Gastrocnemius medialis (tissue), 4 donors: ENCODE results near the gene PPP6R2. TPM values are rescaled to one million over a fixed set of nuclear protein-coding genes. Genes with fewer than 3 reads are reported as not detected.
"Not testable (repeated sequence)": the region's sequence is repeated elsewhere in the genome, so short reads cannot be mapped to it uniquely, and the experiment has no call there.

Experiments used
- ATAC-seq, 2 donors: fragments of 150-250 bp; one replicate each; pipeline ENCODE4 v1.9.1; 2016
- DNase-seq, 2 donors: peaks; one replicate each; pipeline ENCODE4 v3.0.0-alpha.2; 2019
- H3K27ac ChIP-seq, 4 donors: fragments of 200-600 bp; sonication (generic); 1 replicate in 1 of 4; 2 replicates in 3 of 4; pipeline ENCODE4 v1.5.1; 2016 to 2018; ENCODE audit warnings: mild to moderate bottlenecking in 2 of 4, moderate library complexity in 1 of 4
- H3K27me3 ChIP-seq, 3 donors: fragments of 200-600 bp; sonication (generic) in 2 of 3; 1 replicate in 1 of 3; 2 replicates in 2 of 3; pipeline versions ENCODE4 v1.5.1 to v1.6.0; 2016 to 2019; ENCODE audit warnings: mild to moderate bottlenecking in 1 of 3, moderate library complexity in 1 of 3
- H3K36me3 ChIP-seq, 2 donors: fragments of 200-600 bp; sonication (generic) in 1 of 2; one replicate each; pipeline ENCODE4 v1.5.1; 2017 to 2018
- H3K4me1 ChIP-seq, 2 donors: fragments of 200-600 bp; sonication (generic) in 1 of 2; one replicate each; pipeline ENCODE4 v1.5.1; 2016 to 2017; ENCODE audit warnings: mild to moderate bottlenecking in 2 of 2
- H3K4me3 ChIP-seq, 4 donors: fragments of 200-600 bp; sonication (generic) in 3 of 4; 1 replicate in 1 of 4; 2 replicates in 3 of 4; pipeline ENCODE4 v1.5.1; 2016 to 2019; ENCODE audit warnings: mild to moderate bottlenecking in 2 of 4
- H3K9me3 ChIP-seq, 3 donors: fragments of 200-600 bp; sonication (generic) in 2 of 3; 1 replicate in 1 of 3; 2 replicates in 2 of 3; pipeline ENCODE4 v1.5.1; 2016 to 2019
- POLR2A ChIP-seq, 2 donors: fragments of 450-650 bp; IDR thresholded peaks; one replicate each; pipeline ENCODE4 v1.6.1; 2017; ENCODE audit warnings: antibody characterized with exemption in 2 of 2, mild to moderate bottlenecking in 2 of 2, moderate library complexity in 2 of 2
- in situ Hi-C, 4 donors: fragments of 200-750 bp; cut with MboI; loops; one replicate each; pipeline versions ENCODE4 v1.15.0 to v1.8.0; 2017; ENCODE audit warnings: low sequenced_read_pairs in 4 of 4
- intact Hi-C: fragments of 100-400 bp; cut with DNase I; formaldehyde crosslinking; loops from one replicate; pipeline ENCODE4 v1.15.1; 2023; ENCODE audit warnings: low total_unique reads
- total RNA-seq, 4 donors: library from RNA; depleted of rRNA; stranded (reverse); fragments of >200 nt; gene quantifications; one replicate each; pipeline versions ENCODE4 v1.1.0 to v1.2.3, GENCODE V29; 2016
- TF ChIP-seq, protein P1 (sequence below), 5 experiments: fragments of 450-650 bp in 3 of 5; fragments of 200-600 bp in 2 of 5; sonication (generic) in 2 of 5; IDR thresholded peaks in 4 of 5; conservative IDR thresholded peaks in 1 of 5; 1 replicate in 4 of 5; 2 replicates in 1 of 5; pipeline ENCODE4 v1.5.1; 2016 to 2019; ENCODE audit warnings: antibody characterized with exemption in 5 of 5, mild to moderate bottlenecking in 3 of 5, moderate library complexity in 3 of 5

PPP6R2 gene
- total RNA-seq, 4 donors from 2014 or later: 55.7 to 96.2 (median 74.1) TPM

DNA sequence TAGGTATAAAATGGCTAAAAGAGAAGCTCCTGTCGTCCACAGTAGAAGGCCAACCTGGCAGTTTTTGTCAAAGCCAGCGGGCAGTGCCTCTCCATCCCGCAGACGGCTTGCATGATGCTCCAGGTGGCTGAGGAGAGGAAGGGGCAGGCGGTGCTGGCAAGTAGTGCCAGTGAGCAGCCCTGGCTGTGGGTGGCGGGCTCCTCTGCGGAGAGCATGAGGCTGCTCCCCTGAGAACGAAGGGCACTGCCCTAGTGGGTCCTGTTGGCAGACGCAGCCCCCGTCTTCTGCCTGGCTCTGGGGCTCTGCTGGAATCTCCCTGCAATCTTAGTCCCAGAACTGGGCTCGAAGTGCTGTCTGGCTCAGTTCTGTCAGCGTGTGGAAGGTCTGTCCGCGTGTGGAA is 80.8 kb downstream of the PPP6R2 start:
- in situ Hi-C loops (no loop called here), intact Hi-C loops (no loop called here)
- DNase-seq: no peak
- Histone ChIP-seq H3K36me3 (peaks cover 0 to 76% of the 10 kb centered on the region in 2 donors), H3K9me3 (no peaks in the 10 kb centered on the region), H3K27me3 (no peaks in the 10 kb centered on the region), H3K4me1 (no peaks in the 10 kb centered on the region), H3K27ac (no peak overlapping the region), H3K4me3 (no peak overlapping the region)
- no peak for ATAC-seq
- TF ChIP-seq, protein P1, sequence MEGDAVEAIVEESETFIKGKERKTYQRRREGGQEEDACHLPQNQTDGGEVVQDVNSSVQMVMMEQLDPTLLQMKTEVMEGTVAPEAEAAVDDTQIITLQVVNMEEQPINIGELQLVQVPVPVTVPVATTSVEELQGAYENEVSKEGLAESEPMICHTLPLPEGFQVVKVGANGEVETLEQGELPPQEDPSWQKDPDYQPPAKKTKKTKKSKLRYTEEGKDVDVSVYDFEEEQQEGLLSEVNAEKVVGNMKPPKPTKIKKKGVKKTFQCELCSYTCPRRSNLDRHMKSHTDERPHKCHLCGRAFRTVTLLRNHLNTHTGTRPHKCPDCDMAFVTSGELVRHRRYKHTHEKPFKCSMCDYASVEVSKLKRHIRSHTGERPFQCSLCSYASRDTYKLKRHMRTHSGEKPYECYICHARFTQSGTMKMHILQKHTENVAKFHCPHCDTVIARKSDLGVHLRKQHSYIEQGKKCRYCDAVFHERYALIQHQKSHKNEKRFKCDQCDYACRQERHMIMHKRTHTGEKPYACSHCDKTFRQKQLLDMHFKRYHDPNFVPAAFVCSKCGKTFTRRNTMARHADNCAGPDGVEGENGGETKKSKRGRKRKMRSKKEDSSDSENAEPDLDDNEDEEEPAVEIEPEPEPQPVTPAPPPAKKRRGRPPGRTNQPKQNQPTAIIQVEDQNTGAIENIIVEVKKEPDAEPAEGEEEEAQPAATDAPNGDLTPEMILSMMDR (IDR thresholded peaks at IDR 0.05 in 4 of 5, conservative IDR thresholded peaks at IDR 0.05 in 1 of 5): no peak
- no peak for TF ChIP-seq POLR2A (IDR thresholded peaks at IDR 0.05)

DNA sequence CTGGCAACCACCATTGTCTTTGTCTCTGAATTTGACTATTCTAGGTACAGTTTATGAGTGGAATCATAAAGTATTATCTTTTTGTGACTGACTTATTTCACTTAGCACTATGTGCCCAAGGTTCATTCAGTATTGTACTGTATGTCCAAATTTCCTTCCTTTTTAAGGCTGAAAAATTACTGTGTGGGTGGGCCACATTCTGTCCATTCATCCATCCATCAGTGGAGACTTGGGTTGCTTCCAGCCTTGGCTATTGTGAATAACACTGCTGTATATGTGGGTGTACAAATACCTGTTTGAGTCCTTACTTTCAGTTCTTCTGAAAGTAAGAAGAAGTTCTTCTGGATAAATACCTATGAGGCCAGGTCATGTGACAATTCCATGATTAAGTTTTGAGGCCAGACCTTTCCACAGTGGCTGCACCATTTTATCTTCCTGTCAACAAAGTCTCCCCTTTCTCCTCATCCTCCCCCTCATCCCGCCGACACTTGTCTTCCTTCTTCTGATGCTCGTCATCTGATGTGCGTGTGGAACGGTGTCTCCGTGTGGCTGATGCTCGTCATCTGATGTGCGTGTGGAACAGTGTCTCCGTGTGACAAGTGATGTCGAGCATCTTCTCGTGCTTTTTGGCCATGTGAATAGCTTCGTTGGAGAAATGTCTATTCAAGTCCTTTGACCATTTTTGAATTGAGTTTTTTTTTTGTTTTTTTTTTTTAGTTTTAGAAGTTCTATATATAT is 82.2 kb downstream of the PPP6R2 start:
- no peak overlapping the region for H3K27ac ChIP-seq
- ATAC-seq: no peak

DNA sequence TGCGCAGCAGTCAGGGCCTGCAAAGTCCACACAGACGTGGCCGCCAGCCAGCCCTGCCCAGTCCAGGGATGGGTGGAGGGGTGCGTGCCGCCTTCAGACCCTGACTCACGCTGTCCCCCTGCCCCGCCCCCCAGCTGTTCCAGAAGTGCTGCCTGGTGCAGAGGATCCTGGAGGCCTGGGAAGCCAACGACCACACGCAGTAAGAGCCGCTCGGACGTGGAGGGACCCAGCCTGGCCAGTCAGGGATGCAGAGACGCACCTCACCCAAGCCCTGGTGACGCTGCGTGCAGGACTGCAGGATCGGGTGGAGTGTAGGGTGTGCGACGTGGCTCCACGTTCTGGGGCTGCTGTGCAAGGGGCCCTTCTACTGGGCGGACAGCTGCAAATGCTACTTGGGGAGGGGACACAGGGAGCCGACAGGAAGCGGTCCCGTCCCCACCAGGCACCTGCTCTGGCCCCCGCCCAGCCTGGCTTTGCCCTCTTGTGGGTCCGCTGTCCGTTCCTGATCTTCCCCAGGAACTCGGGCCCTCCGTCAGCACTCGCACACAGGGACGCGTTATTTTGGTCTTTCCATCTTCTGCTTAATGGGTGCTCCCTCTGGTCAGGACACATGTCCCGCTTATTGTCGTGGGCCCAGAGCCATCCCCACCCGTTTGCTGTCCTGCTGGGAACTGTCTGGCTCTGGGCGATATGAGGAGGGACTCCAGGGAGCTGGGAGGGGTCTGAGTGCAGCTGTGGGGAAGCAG is 89.2 kb downstream of the PPP6R2 start:
- in situ Hi-C loops (no loop called here), intact Hi-C loops (loop anchor here (10.0 kb wide), 1 partner anchor 198 kb away; no protein-coding TSS in a partner anchor)
- no peaks in the 10 kb centered on the region for H3K9me3 ChIP-seq
- peaks cover 0 to 75% of the 10 kb centered on the region in 2 donors for H3K36me3 ChIP-seq
- TF ChIP-seq POLR2A (IDR thresholded peaks at IDR 0.05): no peak
- TF ChIP-seq, protein P1 (IDR thresholded peaks at IDR 0.05 in 4 of 5, conservative IDR thresholded peaks at IDR 0.05 in 1 of 5): no peak
- H3K27me3 ChIP-seq: no peaks in the 10 kb centered on the region
- DNase-seq (no peak), ATAC-seq (no peak)
- H3K4me1 ChIP-seq: no peaks in the 10 kb centered on the region
- no peak overlapping the region for H3K4me3 ChIP-seq
- no peak overlapping the region for H3K27ac ChIP-seq

More for the DNA sequence above, 82.2 kb downstream of the PPP6R2 start:
- Histone ChIP-seq H3K4me3 (no peak overlapping the region), H3K9me3 (no peaks in the 10 kb centered on the region), H3K27me3 (no peaks in the 10 kb centered on the region), H3K36me3 (peaks cover 0 to 75% of the 10 kb centered on the region in 2 donors), H3K4me1 (no peaks in the 10 kb centered on the region)
- in situ Hi-C loops: no loop called here
- intact Hi-C loops: no loop called here
- no peak for TF ChIP-seq POLR2A (IDR thresholded peaks at IDR 0.05)
- TF ChIP-seq, protein P1 (IDR thresholded peaks at IDR 0.05 in 4 of 5, conservative IDR thresholded peaks at IDR 0.05 in 1 of 5): no peak
- DNase-seq: no peak

DNA sequence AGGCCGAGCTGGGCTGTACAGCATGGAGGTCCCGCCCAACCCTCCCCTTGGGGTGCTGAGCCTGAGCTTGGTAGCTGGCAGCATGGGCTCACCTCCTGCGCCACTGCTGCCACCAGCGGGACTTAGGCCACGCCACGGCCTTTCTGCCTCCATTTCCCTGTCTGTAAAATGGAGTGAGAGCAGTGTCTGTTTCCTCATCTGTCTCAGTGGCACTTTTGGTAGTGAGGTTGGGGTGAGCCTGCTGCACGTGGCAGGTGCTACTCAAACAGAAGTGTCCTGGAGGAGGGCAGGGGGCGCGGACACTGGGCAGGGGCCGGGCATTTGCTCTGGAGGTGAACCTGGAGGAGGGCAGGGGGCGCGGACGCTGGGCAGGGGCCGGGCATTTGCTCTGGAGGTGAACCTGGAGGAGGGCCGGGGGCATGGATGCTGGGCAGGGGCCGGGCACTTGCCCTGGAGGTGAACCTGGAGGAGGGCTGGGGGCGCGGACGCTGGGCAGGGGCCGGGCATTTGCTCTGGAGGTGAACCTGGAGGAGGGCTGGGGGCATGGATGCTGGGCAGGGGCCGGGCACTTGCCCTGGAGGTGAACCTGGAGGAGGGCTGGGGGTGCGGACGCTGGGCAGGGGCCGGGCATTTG is 89.9 kb downstream of the PPP6R2 start:
- in situ Hi-C loops: not testable (repeated sequence)

DNA sequence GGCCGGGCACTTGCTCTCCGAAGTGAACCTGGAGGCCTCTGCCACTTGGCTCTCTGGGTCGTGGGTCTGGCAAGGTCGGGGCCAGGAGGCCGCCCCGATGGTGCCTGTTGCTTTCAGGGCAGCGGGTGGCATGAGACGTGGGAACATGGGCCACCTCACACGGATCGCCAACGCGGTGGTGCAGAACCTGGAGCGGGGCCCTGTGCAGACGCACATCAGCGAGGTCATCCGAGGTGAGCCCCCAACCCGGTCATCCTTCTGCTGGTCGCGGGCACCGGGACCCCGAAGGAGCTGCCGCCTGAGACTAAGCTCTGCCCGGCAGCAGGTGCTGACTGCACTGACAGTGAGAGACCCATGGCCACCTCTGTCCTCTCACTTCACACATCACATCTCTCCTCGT is 91.7 kb downstream of the PPP6R2 start:
- in situ Hi-C loops: no loop called here
- DNase-seq: no peak
- no peaks in the 10 kb centered on the region for H3K4me1 ChIP-seq

More for the DNA sequence above, 89.9 kb downstream of the PPP6R2 start:
- H3K4me3 ChIP-seq, DNase-seq, H3K4me1 ChIP-seq, H3K9me3 ChIP-seq, H3K27ac ChIP-seq, ATAC-seq, H3K27me3 ChIP-seq: not testable (repeated sequence)
- H3K36me3 ChIP-seq: peaks cover 0 to 80% of the 10 kb centered on the region in 2 donors
- intact Hi-C loops: loop anchor here (10.0 kb wide), 1 partner anchor 198 kb away; no protein-coding TSS in a partner anchor

More for the DNA sequence above, 91.7 kb downstream of the PPP6R2 start:
- Histone ChIP-seq H3K27me3 (no peaks in the 10 kb centered on the region), H3K4me3 (no peak overlapping the region), H3K27ac (no peak overlapping the region), H3K9me3 (no peaks in the 10 kb centered on the region), H3K36me3 (peaks cover 0 to 82% of the 10 kb centered on the region in 2 donors)
- TF ChIP-seq, protein P1 (IDR thresholded peaks at IDR 0.05 in 4 of 5, conservative IDR thresholded peaks at IDR 0.05 in 1 of 5): no peak
- intact Hi-C loops: loop anchor here (10.0 kb wide), 1 partner anchor 200 kb away; no protein-coding TSS in a partner anchor
- ATAC-seq: no peak
